Measurements from ENCODE around the gene GCNA.

The GCNA gene

DNA sequence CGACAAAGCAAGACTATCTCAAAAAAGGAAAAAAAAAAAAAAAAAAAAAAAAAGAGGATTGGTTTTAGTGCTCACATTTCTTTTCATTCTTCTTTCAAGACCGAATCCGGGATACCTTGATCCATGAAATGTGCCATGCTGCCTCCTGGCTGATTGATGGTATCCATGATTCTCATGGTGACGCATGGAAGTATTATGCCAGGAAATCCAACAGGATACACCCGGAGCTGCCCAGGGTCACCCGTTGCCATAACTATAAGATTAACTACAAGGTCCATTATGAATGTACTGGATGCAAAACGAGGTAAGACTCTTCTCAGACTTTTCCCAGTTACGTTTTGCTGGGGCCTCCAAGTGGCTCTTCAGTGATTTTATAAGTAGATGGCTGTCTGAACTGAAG is 34.0 kb downstream of the GCNA start:
- in situ Hi-C loops (cut with HindIII; ENCODE audit: low sequenced_read_pairs): no loop called here

DNA sequence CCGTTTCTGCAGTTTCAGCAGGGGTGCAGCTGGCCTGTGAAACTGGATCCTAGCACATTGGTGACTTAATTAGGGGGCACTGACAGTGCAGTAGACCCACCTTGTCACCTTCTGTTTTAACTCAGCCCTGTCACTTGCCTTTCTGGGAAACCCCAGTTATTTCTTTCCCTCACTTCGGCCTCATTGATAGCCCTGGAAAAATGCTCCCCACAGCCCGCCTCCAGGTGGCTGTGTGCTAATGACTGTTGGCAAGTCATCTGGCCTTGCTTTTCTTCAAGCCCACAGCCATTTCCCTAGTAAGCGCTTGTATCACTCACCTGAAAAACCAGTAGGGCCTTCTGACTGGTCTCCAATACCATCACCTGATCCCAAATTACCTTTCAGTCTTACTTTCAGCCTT is 36.8 kb downstream of the GCNA start:
- in situ Hi-C loops (cut with HindIII; ENCODE audit: low sequenced_read_pairs): no loop called here

GRCh38 chrX:71615954-71616353 is 37.7 kb downstream of the GCNA start:
- in situ Hi-C loops (cut with HindIII; ENCODE audit: low sequenced_read_pairs): no loop called here

GRCh38 chrX:71616672-71617529 is 38.7 kb downstream of the GCNA start:
- in situ Hi-C loops (cut with HindIII; ENCODE audit: low sequenced_read_pairs): no loop called here

- in situ Hi-C loops (cut with HindIII; ENCODE audit: low sequenced_read_pairs): no loop called here
These were observed 39.5 kb downstream of the GCNA start for GRCh38 chrX:71617742-71618141.

DNA sequence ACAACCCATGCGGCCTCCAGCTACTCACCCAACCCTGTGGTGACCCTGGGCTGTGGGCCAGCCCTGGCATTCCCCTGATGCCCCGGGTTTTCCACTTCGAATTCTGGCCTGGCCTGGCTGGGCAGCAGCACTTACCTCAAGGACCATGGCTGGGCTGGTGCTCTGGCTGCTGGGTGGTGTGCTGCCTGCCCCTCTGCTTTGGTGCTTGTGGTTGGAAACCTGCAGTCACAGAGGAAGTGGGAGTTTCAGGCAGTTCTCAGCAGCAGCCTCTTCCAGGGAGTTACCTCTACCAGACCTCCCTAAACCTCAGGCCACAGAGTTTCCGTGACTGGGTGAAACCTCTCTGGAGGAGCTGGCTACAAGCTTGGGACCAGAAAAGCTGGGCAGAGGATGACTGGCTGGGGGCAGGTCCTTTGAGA is 40.1 kb downstream of the GCNA start, which contains the start of gene CXCR3:
Gene CXCR3 (minus strand): TSS at position 209 of the 419 bp plus-strand sequence. CDS start 62 bp downstream, at position 147.
- in situ Hi-C loops (cut with HindIII; ENCODE audit: low sequenced_read_pairs): no loop called here

GRCh38 chrX:71618787-71619186 is 40.5 kb downstream of the GCNA start:
- in situ Hi-C loops (cut with HindIII; ENCODE audit: low sequenced_read_pairs): no loop called here

- in situ Hi-C loops (cut with HindIII; ENCODE audit: low sequenced_read_pairs): no loop called here
These were observed 41.0 kb downstream of the GCNA start for GRCh38 chrX:71619193-71619592.

DNA sequence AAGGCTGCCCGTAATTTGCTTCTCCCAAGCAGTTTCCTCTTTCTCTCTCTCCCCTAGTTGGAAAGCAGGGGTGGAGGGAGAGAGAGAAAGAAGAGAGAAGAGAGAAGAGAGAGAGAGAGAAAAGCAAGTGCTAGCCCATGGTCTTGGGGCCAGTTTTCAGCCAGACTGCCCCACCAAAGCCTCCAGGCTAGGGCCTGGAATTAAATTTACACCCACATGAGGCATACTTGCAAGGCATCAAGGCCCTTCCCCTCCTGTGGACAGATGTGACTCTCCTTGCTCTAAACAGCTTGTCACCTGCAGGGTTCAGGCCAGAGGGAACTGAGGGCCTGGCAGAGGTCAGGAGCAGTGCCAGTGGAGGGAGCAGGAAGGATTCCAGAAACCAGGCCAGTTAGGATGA is 41.7 kb downstream of the GCNA start:
- in situ Hi-C loops (cut with HindIII; ENCODE audit: low sequenced_read_pairs): no loop called here

GRCh38 chrX:71621603-71622002 is 43.4 kb downstream of the GCNA start:
- in situ Hi-C loops (cut with HindIII; ENCODE audit: low sequenced_read_pairs): no loop called here

DNA sequence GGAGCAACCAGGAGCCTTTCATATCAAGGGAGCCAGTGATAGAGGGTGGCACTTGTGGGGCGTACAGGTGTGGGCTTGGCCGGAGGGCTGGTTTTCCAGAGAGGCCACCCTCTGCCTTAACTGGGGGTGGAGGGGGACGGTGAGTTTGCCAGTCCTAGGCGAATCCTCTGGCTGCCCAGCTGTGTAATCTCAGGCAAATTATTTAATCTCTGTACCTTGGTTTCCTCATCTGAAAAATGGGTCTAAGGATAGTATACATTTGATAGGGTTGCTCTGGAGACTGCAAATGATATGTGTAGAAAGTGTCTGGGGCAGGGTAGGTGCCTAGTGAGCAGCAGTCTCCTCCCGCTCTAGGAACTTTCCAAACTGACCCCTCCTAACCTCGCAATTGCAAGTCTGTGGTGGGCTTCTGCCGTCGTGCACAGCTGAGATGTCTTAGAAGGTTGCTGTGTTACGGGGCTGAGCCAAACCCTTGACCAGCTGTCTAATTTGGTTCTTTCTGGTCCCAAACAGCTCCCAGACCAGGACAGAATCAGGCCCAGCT is 43.9 kb downstream of the GCNA start:
- in situ Hi-C loops (cut with HindIII; ENCODE audit: low sequenced_read_pairs): no loop called here

DNA sequence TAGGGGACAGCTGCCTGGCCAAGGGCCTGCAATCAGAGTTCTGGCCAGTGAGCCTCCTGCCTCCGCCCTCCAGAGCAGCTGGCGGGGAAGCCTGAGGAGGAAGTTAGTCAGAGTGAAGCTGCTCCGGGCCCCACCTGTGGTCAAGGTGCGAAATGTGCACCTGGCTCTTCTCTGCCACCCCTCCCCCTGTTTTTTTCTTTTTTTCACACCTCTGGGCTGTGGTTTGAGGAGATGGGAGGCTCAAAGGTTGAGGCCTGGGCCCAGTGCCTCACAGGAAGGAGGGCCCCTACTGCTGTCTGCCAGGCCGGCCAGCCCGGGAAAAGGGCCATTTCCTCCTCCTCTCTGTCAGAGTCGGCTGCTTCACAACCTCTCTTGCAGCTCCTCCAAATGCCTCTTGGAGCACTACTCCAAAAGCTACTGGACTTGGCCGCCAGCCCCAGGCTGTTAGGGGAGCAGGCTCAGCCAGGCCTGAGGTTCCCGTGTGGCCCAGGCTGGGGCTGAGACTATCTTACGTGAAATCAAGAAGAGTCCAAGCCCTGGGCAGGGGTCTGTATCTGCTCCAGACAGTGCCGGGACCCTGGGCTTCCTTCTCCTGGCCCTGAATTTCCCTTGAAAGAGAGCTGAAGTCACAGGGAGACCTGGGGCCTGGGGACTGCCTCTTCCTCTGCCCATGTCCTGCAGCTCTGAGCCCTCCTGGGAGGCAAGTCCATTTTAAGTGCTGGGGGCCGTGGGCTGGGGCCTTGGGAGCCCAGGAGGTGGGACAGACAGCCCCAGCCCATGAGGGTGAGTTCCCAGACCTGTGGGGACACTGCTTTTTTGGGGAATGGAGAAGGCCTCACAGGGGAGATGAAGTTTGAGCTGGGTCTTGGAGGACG is 44.6 kb downstream of the GCNA start:
- in situ Hi-C loops (cut with HindIII; ENCODE audit: low sequenced_read_pairs): no loop called here

DNA sequence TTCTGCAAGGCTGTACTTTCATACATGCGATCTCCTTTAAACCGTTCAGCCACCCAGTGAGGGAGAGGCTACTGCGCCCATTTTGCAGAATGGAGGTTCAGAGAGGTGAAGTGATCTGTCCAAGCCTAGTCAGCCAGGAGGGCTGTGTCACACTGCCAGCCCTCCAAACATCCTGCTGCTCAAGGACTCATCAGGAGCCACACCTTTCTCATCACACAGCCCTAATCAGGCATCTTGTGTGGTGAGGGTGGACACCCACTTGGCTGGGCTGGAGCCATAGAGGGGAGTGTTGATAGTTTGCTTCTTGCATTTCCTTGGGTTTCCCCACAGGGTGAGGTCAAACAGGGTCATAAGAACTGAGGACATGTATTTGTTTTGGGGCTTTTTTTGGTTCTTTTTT is 45.5 kb downstream of the GCNA start:
- in situ Hi-C loops (cut with HindIII; ENCODE audit: low sequenced_read_pairs): no loop called here

- in situ Hi-C loops (cut with HindIII; ENCODE audit: low sequenced_read_pairs): no loop called here
These were observed 47.2 kb downstream of the GCNA start for GRCh38 chrX:71625471-71625870.

GRCh38 chrX:71626576-71626975 is 48.3 kb downstream of the GCNA start:
- in situ Hi-C loops (cut with HindIII; ENCODE audit: low sequenced_read_pairs): no loop called here

DNA sequence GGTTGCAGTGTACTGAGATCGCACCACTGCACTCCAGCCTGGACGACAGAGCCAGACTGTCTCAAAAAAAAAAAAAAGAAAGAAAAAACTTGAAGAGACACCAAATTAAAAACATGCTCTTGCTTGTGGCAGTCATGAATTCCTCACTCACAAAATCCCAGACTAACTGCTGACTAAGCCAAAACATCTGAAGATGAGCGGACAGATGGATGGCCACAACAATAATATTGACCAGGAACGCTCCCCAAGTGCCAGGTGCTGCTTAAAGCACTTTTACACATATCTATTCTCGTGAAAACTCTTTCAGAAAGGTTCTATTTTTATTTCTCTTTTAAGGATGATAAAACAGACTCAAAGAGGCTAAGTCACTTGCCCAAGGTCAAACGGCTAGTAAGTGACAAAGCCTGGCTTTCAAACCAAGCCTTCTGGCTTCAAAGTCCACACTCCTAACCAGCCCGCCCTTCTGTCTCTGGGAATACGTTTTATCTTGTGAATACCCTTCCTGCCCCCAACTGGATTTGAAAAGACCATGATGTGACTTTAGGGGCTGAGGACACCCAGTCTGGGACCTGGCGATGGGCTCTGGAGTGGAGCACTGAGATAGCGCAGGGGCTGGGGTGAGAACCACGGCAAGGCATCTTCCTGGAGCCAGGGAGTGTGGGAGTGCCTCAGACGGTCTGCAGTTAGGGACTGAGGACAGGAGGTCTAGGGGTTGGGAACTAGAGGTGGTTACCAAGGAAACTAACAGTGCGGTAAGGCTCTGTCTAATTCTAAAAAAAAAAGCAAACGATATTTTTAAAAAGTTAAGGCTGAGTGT is 49.6 kb downstream of the GCNA start:
- in situ Hi-C loops (cut with HindIII; ENCODE audit: low sequenced_read_pairs): no loop called here

DNA sequence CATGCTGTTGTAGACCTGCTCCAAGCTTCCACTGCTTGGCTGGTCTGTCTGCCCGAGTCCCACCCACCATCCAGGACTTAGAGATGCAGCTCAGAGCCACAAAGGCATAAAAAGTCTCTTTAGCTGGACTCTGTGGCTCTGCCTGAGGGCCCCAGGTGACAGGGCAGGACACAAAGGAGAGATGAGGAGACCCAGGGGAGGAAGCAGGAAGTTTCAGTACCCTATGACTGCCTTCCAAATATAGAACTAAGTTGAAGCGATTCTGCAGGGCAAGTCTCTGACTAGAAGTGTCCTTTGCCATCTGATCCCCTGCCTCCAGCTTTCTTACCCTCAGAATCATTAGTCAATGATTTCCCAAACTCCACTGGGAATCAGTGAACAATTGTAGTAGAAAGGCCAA is 51.2 kb downstream of the GCNA start:
- in situ Hi-C loops (cut with HindIII; ENCODE audit: low sequenced_read_pairs): no loop called here

- in situ Hi-C loops (cut with HindIII; ENCODE audit: low sequenced_read_pairs): no loop called here
These were observed 54.9 kb downstream of the GCNA start for GRCh38 chrX:71632923-71633657.

- in situ Hi-C loops (cut with HindIII; ENCODE audit: low sequenced_read_pairs): no loop called here
These were observed 56.1 kb downstream of the GCNA start for GRCh38 chrX:71634366-71634765.
